ENCODE results near the gene SNX33. TPM values are rescaled to one million over a fixed set of nuclear protein-coding genes. Genes with fewer than 3 reads are reported as not detected.
"Not testable (repeated sequence)": the region's sequence is repeated elsewhere in the genome, so short reads cannot be mapped to it uniquely, and the experiment has no call there.

Gene SNX33
- total RNA-seq, 1 donor from 2014 or later: 10.1 TPM

DNA sequence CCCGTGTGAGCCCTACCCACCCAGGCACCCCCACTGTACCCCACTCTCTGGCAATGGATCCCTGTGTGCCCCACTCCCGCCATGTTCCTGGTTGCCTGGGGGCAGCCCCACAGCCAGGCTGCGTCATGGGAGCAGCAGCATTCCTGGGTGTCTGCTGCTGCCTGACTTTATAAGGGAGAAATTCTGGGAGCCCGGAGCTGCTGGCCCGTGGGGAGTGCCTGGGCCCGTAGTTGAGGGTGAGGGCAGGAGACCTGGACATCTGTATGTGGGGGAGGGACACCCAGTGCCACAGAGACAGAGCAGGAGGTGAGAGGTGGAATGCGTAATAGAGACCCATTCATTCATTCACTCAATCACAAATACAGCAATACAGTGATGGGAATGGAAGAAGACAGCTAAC, 49.8 kb downstream of the SNX33 start:
- H3K9me3 Mint-ChIP-seq: no peaks in the 10 kb centered on the region
- no peak overlapping the region for H3K4me3 ChIP-seq
- no peaks in the 10 kb centered on the region for H3K79me2 ChIP-seq (ENCODE audit: low read depth)
- H3K27ac ChIP-seq: no peak overlapping the region
- no peak overlapping the region for H3K4me2 ChIP-seq
- H4K20me1 ChIP-seq (ENCODE audit: low read depth): no peaks in the 10 kb centered on the region
- no peak overlapping the region for H3K9ac ChIP-seq
- H3K27me3 ChIP-seq: no peaks in the 10 kb centered on the region
- H3K4me3 Mint-ChIP-seq: no peak overlapping the region
- no peaks in the 10 kb centered on the region for H3K36me3 Mint-ChIP-seq
- no peaks in the 10 kb centered on the region for H3K36me3 ChIP-seq
- peaks cover 13% of the 10 kb centered on the region for H3K27me3 Mint-ChIP-seq (ENCODE audit: insufficient read depth, low read depth)
- peak overlapping the region; percentile 67 for H3K27ac Mint-ChIP-seq
- TF ChIP-seq EZH2phosphoT487 (IDR thresholded peaks at IDR 0.05) (no peak), EZH2 (IDR thresholded peaks at IDR 0.05) (no peak)
- TF ChIP-seq, protein P1, sequence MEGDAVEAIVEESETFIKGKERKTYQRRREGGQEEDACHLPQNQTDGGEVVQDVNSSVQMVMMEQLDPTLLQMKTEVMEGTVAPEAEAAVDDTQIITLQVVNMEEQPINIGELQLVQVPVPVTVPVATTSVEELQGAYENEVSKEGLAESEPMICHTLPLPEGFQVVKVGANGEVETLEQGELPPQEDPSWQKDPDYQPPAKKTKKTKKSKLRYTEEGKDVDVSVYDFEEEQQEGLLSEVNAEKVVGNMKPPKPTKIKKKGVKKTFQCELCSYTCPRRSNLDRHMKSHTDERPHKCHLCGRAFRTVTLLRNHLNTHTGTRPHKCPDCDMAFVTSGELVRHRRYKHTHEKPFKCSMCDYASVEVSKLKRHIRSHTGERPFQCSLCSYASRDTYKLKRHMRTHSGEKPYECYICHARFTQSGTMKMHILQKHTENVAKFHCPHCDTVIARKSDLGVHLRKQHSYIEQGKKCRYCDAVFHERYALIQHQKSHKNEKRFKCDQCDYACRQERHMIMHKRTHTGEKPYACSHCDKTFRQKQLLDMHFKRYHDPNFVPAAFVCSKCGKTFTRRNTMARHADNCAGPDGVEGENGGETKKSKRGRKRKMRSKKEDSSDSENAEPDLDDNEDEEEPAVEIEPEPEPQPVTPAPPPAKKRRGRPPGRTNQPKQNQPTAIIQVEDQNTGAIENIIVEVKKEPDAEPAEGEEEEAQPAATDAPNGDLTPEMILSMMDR (IDR thresholded peaks at IDR 0.05): no peak
- peaks cover 22% of the 10 kb centered on the region for H3K4me1 ChIP-seq
- H3K4me1 Mint-ChIP-seq: peaks cover 30% of the 10 kb centered on the region
- H3K9me3 ChIP-seq (ENCODE audit: low read depth): no peaks in the 10 kb centered on the region
- DNase-seq (ENCODE audit: low spot score): no peak
- peaks cover 3% of the 10 kb centered on the region for H3F3A ChIP-seq (ENCODE audit: low read depth)
- H2AFZ ChIP-seq (replicated peaks): no peak overlapping the region

DNA sequence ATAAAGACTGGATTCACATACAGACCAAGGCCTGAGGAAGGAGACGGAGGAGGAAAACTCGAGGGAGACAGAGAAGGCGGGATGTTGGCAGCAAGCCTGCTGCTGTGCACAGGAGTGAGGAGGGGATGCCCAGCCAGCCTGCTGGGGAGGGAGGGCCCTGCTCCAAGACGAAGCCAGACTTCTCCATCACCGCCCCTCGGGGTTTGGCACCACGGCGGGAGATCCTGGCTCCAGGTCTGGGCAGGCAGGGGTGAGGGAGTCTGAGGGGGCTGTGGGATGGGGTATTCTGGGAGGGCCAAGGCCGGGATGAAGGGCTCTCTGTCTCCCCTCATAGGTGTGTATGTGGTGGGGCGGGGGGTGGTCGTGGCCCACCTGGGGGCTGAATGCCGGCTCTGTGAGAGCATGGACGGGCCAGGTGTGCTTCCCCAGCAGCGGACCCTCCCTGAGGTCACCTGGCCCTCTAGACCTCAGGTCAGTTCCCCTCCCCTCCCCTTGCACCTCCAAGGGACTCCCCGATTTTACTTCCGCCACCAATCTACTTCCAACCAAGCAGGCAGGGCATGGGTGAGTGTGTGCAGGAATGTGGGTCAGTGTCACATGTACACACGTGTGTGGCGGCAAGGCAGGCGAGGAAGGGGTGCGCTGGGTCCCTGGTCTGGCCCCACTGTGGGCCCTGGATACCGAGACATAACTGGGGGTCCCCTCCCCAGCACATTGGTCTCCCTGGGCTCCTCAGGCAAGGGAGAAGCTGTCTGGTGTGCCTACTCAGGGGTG, 50.4 kb downstream of the SNX33 start:
- H3K36me3 ChIP-seq; H3F3A ChIP-seq (ENCODE audit: low read depth); H3K9ac ChIP-seq; H3K4me2 ChIP-seq; H3K79me2 ChIP-seq (ENCODE audit: low read depth); H3K9me3 ChIP-seq (ENCODE audit: low read depth); H3K9me3 Mint-ChIP-seq; H3K4me3 Mint-ChIP-seq; DNase-seq (ENCODE audit: low spot score); H3K27ac ChIP-seq; H3K4me3 ChIP-seq; H2AFZ ChIP-seq (replicated peaks); H3K36me3 Mint-ChIP-seq; H3K27me3 ChIP-seq; H4K20me1 ChIP-seq (ENCODE audit: low read depth): not testable (repeated sequence)
- Mint-ChIP-seq H3K4me1 (peaks cover 29% of the 10 kb centered on the region), H3K27me3 (ENCODE audit: insufficient read depth, low read depth) (peaks cover 13% of the 10 kb centered on the region), H3K27ac (peak overlapping the region; percentile 67)
- H3K4me1 ChIP-seq: peaks cover 22% of the 10 kb centered on the region

DNA sequence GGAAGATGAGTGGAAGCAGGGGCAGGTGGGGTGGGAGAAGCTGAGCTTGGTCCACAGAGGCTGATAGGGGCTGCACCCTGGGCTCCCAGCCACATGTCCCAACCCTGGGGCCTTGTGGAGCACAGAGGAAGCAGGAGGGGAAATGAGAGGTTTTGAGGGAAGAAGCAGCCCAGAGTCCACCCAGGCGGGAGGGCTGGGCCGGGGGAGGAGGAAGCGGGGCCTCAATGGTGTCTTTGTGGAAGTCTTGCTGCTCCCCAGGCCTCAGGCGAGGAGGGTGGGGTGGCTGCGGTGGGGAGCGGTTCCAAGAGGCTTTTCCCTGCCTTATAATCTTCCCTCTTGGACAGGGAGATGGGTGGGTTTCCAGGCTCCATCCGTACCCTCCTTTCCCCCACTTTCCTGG, 51.8 kb downstream of the SNX33 start:
- not testable (repeated sequence) for H3K27ac Mint-ChIP-seq; H3K9me3 ChIP-seq (ENCODE audit: low read depth); H3K27me3 ChIP-seq; H3K4me3 Mint-ChIP-seq; H2AFZ ChIP-seq (replicated peaks); H3K36me3 Mint-ChIP-seq; H3K9ac ChIP-seq; DNase-seq (ENCODE audit: low spot score); H3K4me3 ChIP-seq; H3K36me3 ChIP-seq; H3K4me1 ChIP-seq; H3K9me3 Mint-ChIP-seq; H4K20me1 ChIP-seq (ENCODE audit: low read depth); H3K79me2 ChIP-seq (ENCODE audit: low read depth); H3K27ac ChIP-seq; H3F3A ChIP-seq (ENCODE audit: low read depth); H3K4me2 ChIP-seq
- peaks cover 13% of the 10 kb centered on the region for H3K27me3 Mint-ChIP-seq (ENCODE audit: insufficient read depth, low read depth)
- H3K4me1 Mint-ChIP-seq: peaks cover 19% of the 10 kb centered on the region

DNA sequence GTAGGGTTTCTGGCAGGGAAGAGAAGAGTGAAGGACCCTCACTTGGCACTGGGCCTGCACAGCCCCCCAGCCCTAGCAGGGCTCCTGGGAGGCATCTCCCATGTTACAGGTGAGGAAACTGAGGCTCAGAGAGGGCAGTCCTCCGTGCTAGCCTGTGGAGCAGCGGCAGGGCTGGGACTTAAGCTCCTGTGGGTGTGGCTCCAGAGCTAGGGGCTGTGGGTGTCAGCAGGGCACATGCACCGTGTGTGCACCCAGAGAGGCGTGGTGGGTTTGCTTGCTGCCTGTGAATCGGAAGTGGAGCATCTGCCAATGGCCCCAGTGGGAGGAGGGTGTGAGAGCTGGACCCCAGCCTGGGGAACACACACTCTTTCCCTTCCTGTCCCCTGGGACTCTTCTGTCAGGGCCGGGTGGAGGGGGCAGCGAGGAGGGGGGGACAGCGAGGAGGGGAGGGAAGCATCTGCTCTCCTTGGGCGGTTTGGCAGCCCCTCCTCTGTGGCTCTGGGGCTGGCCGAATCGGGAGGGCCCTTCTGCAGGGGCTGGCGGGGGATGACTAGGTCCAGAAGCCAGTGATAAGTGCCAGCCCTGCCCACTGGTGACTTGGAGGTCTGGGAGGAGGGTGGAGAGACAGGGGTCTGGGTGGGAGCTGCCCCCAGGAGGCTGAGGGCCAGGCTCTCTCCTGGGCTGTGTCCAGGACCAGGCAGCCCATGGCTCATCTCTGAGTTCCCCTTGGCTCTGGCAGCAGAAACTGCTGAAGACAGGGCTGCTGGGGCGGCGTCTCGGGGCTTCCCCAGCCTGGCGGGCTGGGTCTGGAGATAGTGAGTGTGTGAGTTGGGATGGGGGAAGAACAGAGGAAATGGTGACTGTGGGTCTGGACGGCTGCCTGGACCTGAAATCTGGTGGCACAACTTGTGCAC, 52.5 kb downstream of the SNX33 start:
- H3K9me3 ChIP-seq (ENCODE audit: low read depth); H3K27me3 ChIP-seq; H3F3A ChIP-seq (ENCODE audit: low read depth); H4K20me1 ChIP-seq (ENCODE audit: low read depth); H3K4me2 ChIP-seq; H3K27ac ChIP-seq; H3K79me2 ChIP-seq (ENCODE audit: low read depth); H3K36me3 Mint-ChIP-seq; DNase-seq (ENCODE audit: low spot score); H3K9me3 Mint-ChIP-seq; H3K4me1 ChIP-seq; H3K4me3 Mint-ChIP-seq; H3K27ac Mint-ChIP-seq; H3K4me3 ChIP-seq; H3K36me3 ChIP-seq; H3K9ac ChIP-seq; H2AFZ ChIP-seq (replicated peaks): not testable (repeated sequence)
- H3K27me3 Mint-ChIP-seq (ENCODE audit: insufficient read depth, low read depth): peaks cover 14% of the 10 kb centered on the region
- peaks cover 12% of the 10 kb centered on the region for H3K4me1 Mint-ChIP-seq

DNA sequence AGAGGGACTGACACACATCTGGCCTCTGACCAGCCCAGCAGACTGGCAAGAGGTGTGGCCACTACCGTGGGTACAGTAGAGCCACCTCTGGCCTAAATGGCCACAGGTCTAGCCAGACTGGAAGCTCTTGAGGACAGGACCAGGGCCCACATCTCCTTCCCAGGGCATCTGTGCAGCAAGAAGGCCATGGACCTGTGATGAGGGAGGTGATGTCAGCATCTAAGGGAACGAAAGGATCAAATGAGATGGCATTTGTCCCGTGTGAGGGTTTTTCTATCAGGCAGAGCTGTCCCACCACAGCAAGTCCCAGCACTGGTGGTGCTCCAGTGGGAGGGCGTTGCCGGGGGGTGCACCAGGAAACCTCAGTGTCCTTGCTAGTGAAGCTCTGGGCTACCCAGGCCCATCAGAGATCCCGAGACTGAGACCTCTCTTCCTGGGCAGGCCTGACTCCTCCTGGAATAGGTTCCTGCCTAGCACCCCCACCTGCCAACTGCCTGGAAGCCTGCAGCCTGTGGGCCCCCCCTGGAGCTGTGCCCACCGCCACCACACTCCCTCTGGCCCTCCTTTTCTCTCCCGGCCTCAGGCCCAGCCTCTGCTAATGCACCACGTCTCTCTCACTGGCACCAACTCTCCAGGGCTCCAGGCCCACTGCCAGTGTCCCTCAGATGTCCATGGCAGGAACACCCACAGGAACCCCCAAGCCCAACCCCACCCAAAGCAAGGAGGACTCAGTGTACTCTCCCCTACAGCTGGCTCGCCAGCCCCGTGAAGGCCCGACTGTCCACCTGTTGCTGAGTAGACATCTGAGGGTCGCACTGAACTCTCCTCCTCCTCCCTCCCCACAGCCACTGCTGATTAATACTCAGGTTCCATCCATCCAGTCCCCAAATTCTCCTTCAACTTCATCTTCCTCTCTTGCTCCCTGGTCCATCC, 53.6 kb downstream of the SNX33 start:
- H3K9ac ChIP-seq; DNase-seq (ENCODE audit: low spot score); H3K9me3 Mint-ChIP-seq; H3K4me2 ChIP-seq; H3K9me3 ChIP-seq (ENCODE audit: low read depth); H3K4me3 Mint-ChIP-seq; H3K36me3 Mint-ChIP-seq; H3K27me3 ChIP-seq; H3K4me1 ChIP-seq; H4K20me1 ChIP-seq (ENCODE audit: low read depth); H3K4me3 ChIP-seq; H3K79me2 ChIP-seq (ENCODE audit: low read depth); H3F3A ChIP-seq (ENCODE audit: low read depth); H3K36me3 ChIP-seq; H2AFZ ChIP-seq (replicated peaks); H3K27ac ChIP-seq: not testable (repeated sequence)
- Mint-ChIP-seq H3K27ac (peak overlapping the region; percentile 66), H3K27me3 (ENCODE audit: insufficient read depth, low read depth) (peaks cover 12% of the 10 kb centered on the region), H3K4me1 (peaks cover 12% of the 10 kb centered on the region)
